Transverse colon (tissue), 4 donors: ENCODE measurements around the gene FOCAD.
A peak's percentile ranks its signal among the peaks of the same experiment; 100 is the strongest.
"Not testable (repeated sequence)": the region's sequence is repeated elsewhere in the genome, so short reads cannot be mapped to it uniquely, and the experiment has no call there.

Experiments used
- CTCF ChIP-seq, 5 experiments: fragments of 200-600 bp in 3 of 5; fragments of 450-650 bp in 2 of 5; sonication (generic) in 3 of 5; IDR thresholded peaks; 1 replicate in 2 of 5; 2 replicates in 3 of 5; pipeline ENCODE4 v1.5.1; 2016 to 2017; ENCODE audit warnings: antibody characterized with exemption in 5 of 5, inconsistent platforms in 3 of 5, mild to moderate bottlenecking in 2 of 5, moderate library complexity in 1 of 5
- EP300 ChIP-seq: sonication (generic); formaldehyde crosslinking; IDR thresholded peaks from one replicate; pipeline ENCODE4 v1.6.1; 2017; ENCODE audit warnings: antibody characterized with exemption, low read depth
- POLR2A ChIP-seq: fragments of 450-650 bp; IDR thresholded peaks from one replicate; pipeline ENCODE4 v1.6.1; 2016; ENCODE audit warnings: antibody characterized with exemption, mild to moderate bottlenecking, moderate library complexity
- POLR2AphosphoS5 ChIP-seq, 3 donors: sonication (generic); formaldehyde crosslinking; IDR thresholded peaks; one replicate each; pipeline ENCODE4 v1.6.1; 2016; ENCODE audit warnings: antibody characterized with exemption in 3 of 3

- TF ChIP-seq CTCF (IDR thresholded peaks at IDR 0.05); POLR2AphosphoS5 (IDR thresholded peaks at IDR 0.05); EP300: not testable (repeated sequence)
- peak; percentile 51 for TF ChIP-seq POLR2A
Observed at GRCh38 chr9:20658246-20658667, 25.8 kb upstream of the FOCAD start.
